ENCODE data around the gene TFAP2C.
"Not testable (repeated sequence)": the region's sequence is repeated elsewhere in the genome, so short reads cannot be mapped to it uniquely, and the experiment has no call there.

The TFAP2C gene

DNA sequence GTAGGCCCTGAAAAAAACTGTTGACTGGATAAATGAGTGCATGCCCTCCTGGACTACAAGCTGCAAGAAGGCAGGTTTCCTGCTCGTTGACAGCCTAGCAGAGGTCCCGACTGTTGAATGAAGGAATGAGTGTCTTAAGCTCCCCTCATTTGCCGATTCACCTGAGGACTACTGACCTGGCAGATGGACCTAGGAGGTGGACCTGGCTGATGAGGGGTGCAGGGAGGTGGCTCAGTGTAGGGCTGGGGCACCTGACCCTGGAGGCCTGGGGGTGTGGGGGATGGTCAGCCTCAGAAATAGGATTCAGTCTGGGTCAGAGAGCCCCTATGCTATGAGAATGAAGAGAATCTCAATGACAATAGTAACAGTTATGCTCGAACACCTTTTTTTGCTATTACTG lies 11.6 kb upstream of the TFAP2C start:
- Histone ChIP-seq H3K4me3 (ENCODE audit: low read length) (no peak overlapping the region), H3K27me3 (replicated peaks; ENCODE audit: control insufficient read depth, insufficient read depth, low read length) (no peaks in the 10 kb centered on the region), H3K9me3 (ENCODE audit: control insufficient read depth, low read length) (no peaks in the 10 kb centered on the region), H3K36me3 (ENCODE audit: control insufficient read depth, insufficient read depth, low read length, severe bottlenecking) (no peaks in the 10 kb centered on the region), H3K9ac (ENCODE audit: low read length) (no peak overlapping the region), H3K4me1 (ENCODE audit: control insufficient read depth, insufficient read depth, low read length) (no peaks in the 10 kb centered on the region)
- no peak for DNase-seq (ENCODE audit: low read depth)

DNA sequence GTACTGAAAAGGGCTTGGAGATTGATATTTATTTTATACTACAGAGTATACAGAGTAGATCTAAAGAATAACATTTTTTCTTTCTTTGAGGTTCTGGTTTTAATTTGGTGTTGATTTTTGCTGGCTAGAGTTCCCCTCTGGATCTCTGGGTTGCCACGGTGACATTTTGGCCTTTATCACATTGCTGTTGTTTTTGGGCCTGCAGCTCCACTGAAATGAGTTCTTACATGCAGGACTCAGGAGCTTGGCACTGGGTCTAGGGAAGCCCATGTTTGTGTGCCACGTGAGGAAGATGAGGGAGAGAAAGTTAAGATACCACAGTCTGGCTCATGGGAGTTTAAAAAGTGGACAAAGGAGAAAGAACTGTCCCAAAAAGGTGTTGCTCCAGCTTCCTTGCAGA lies 7.4 kb upstream of the TFAP2C start:
- Histone ChIP-seq H3K4me1 (ENCODE audit: control insufficient read depth, insufficient read depth, low read length) (no peaks in the 10 kb centered on the region), H3K36me3 (ENCODE audit: control insufficient read depth, insufficient read depth, low read length, severe bottlenecking) (no peaks in the 10 kb centered on the region), H3K27me3 (replicated peaks; ENCODE audit: control insufficient read depth, insufficient read depth, low read length) (peaks cover 25% of the 10 kb centered on the region), H3K4me3 (ENCODE audit: low read length) (no peak overlapping the region), H3K9me3 (ENCODE audit: control insufficient read depth, low read length) (no peaks in the 10 kb centered on the region), H3K9ac (ENCODE audit: low read length) (no peak overlapping the region)
- peak; percentile 40 for DNase-seq (ENCODE audit: low read depth)

DNA sequence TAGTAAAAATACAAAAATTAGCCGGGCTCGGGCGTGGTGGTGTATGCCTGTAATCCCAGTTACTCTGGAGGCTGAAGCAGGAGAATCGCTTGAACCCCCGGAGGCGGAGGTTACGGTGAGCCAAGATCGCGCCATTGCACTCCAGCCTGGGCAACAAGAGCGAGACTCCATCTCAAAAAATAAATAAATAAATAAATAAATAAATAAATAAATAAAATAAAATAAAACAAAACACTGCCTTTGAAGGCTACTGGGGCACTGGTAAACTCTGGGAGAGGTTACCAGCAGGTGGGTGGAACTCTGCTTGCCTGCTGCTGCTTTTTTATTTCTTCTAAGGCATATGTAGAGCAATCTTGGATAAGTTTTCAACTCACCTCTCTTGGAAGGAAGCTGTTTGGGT lies 5.2 kb upstream of the TFAP2C start:
- H3K36me3 ChIP-seq (ENCODE audit: control insufficient read depth, insufficient read depth, low read length, severe bottlenecking); H3K9ac ChIP-seq (ENCODE audit: low read length); DNase-seq (ENCODE audit: low read depth); H3K4me3 ChIP-seq (ENCODE audit: low read length); H3K9me3 ChIP-seq (ENCODE audit: control insufficient read depth, low read length); H3K4me1 ChIP-seq (ENCODE audit: control insufficient read depth, insufficient read depth, low read length): not testable (repeated sequence)
- peaks cover 45% of the 10 kb centered on the region for H3K27me3 ChIP-seq (replicated peaks; ENCODE audit: control insufficient read depth, insufficient read depth, low read length)

- Histone ChIP-seq H3K4me3 (ENCODE audit: low read length) (no peak overlapping the region), H3K9me3 (ENCODE audit: control insufficient read depth, low read length) (no peaks in the 10 kb centered on the region)
- DNase-seq (ENCODE audit: low read depth), result no peak
These were observed 4.1 kb upstream of the TFAP2C start for GRCh38 chr20:56624786-56625681.

DNA sequence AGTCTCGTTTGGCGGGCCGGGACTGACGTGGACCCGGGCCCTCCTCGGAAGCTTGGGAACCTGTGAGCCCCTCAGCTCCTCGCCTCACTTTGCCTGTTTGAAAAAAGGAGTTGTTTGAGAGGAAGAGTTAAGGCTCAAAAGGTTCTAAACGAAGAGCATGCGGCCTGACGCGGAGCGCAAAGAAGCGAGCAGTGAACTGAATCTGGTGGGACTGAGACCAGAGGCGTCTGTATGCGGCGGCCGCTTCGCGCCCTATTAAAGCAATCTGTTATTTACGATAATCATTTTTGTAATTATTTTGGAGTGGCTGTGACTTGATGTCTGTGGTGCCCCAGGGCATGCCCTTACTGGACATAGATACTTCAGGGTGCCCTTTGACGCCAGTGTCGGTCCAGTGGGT lies 3.3 kb upstream of the TFAP2C start:
- Histone ChIP-seq H3K27me3 (replicated peaks; ENCODE audit: control insufficient read depth, insufficient read depth, low read length) (peaks cover 57% of the 10 kb centered on the region), H3K36me3 (ENCODE audit: control insufficient read depth, insufficient read depth, low read length, severe bottlenecking) (no peaks in the 10 kb centered on the region), H3K4me3 (ENCODE audit: low read length) (no peak overlapping the region), H3K9me3 (ENCODE audit: control insufficient read depth, low read length) (no peaks in the 10 kb centered on the region), H3K9ac (ENCODE audit: low read length) (no peak overlapping the region), H3K4me1 (ENCODE audit: control insufficient read depth, insufficient read depth, low read length) (peaks cover 6% of the 10 kb centered on the region)
- DNase-seq (ENCODE audit: low read depth), result no peak

More at GRCh38 chr20:56624786-56625681, 4.1 kb upstream of the TFAP2C start:
- Histone ChIP-seq H3K36me3 (ENCODE audit: control insufficient read depth, insufficient read depth, low read length, severe bottlenecking) (no peaks in the 10 kb centered on the region), H3K4me1 (ENCODE audit: control insufficient read depth, insufficient read depth, low read length) (peaks cover 6% of the 10 kb centered on the region), H3K27me3 (replicated peaks; ENCODE audit: control insufficient read depth, insufficient read depth, low read length) (peaks cover 55% of the 10 kb centered on the region), H3K9ac (ENCODE audit: low read length) (no peak overlapping the region)

GRCh38 chr20:56626367-56627121 lies 2.6 kb upstream of the TFAP2C start:
- Histone ChIP-seq H3K27me3 (replicated peaks; ENCODE audit: control insufficient read depth, insufficient read depth, low read length) (peaks cover 64% of the 10 kb centered on the region), H3K9ac (ENCODE audit: low read length) (no peak overlapping the region), H3K9me3 (ENCODE audit: control insufficient read depth, low read length) (no peaks in the 10 kb centered on the region), H3K4me3 (ENCODE audit: low read length) (no peak overlapping the region), H3K36me3 (ENCODE audit: control insufficient read depth, insufficient read depth, low read length, severe bottlenecking) (no peaks in the 10 kb centered on the region), H3K4me1 (ENCODE audit: control insufficient read depth, insufficient read depth, low read length) (peaks cover 6% of the 10 kb centered on the region)
- peak; percentile 30 for DNase-seq (ENCODE audit: low read depth)

- peaks cover 73% of the 10 kb centered on the region for H3K27me3 ChIP-seq (replicated peaks; ENCODE audit: control insufficient read depth, insufficient read depth, low read length)
- H3K4me3 ChIP-seq (ENCODE audit: low read length), result no peak overlapping the region
- no peaks in the 10 kb centered on the region for H3K36me3 ChIP-seq (ENCODE audit: control insufficient read depth, insufficient read depth, low read length, severe bottlenecking)
- no peaks in the 10 kb centered on the region for H3K9me3 ChIP-seq (ENCODE audit: control insufficient read depth, low read length)
- H3K9ac ChIP-seq (ENCODE audit: low read length), result no peak overlapping the region
- peaks cover 10% of the 10 kb centered on the region for H3K4me1 ChIP-seq (ENCODE audit: control insufficient read depth, insufficient read depth, low read length)
- no peak for DNase-seq (ENCODE audit: low read depth)
These were observed 1.7 kb upstream of the TFAP2C start for GRCh38 chr20:56627122-56628014.

GRCh38 chr20:56628015-56628872 lies 862 bp upstream of the TFAP2C start:
- no peak overlapping the region for H3K9ac ChIP-seq (ENCODE audit: low read length)
- H3K9me3 ChIP-seq (ENCODE audit: control insufficient read depth, low read length), result no peaks in the 10 kb centered on the region
- no peaks in the 10 kb centered on the region for H3K36me3 ChIP-seq (ENCODE audit: control insufficient read depth, insufficient read depth, low read length, severe bottlenecking)
- peaks cover 10% of the 10 kb centered on the region for H3K4me1 ChIP-seq (ENCODE audit: control insufficient read depth, insufficient read depth, low read length)
- DNase-seq (ENCODE audit: low read depth), result no peak
- peak overlapping the region; percentile 37 for H3K4me3 ChIP-seq (ENCODE audit: low read length)
- peaks cover 78% of the 10 kb centered on the region for H3K27me3 ChIP-seq (replicated peaks; ENCODE audit: control insufficient read depth, insufficient read depth, low read length)

GRCh38 chr20:56629464-56630085 lies 469 bp downstream of the TFAP2C start:
- peak; percentile 44 for DNase-seq (ENCODE audit: low read depth)
- H3K4me3 ChIP-seq (ENCODE audit: low read length), result no peak overlapping the region
- no peaks in the 10 kb centered on the region for H3K36me3 ChIP-seq (ENCODE audit: control insufficient read depth, insufficient read depth, low read length, severe bottlenecking)
- H3K27me3 ChIP-seq (replicated peaks; ENCODE audit: control insufficient read depth, insufficient read depth, low read length), result peaks cover 86% of the 10 kb centered on the region
- H3K9me3 ChIP-seq (ENCODE audit: control insufficient read depth, low read length), result peaks cover 2% of the 10 kb centered on the region
- peaks cover 10% of the 10 kb centered on the region for H3K4me1 ChIP-seq (ENCODE audit: control insufficient read depth, insufficient read depth, low read length)
- no peak overlapping the region for H3K9ac ChIP-seq (ENCODE audit: low read length)

DNA sequence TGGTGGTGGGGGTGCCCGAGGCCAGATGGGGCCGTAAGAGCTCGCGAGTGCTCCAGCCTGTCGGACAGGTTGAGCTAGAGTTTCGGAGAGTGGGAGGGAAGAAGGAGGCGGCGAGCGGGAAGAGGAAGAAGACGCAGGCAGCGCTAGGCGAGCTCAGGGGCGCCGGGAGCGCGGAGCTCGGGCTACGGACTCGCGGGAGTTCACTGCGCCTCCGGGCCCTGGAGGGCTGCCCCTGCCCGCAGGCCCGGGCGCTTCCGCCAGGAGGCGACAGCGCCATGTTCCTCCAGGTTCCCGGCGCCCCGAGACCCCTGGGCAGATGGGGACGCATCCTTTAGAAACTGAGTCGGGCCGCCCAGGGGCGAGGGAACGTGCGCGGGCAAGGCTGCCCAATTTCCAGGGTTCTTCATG lies 984 bp downstream of the TFAP2C start:
- Histone ChIP-seq H3K9me3 (ENCODE audit: control insufficient read depth, low read length) (peaks cover 2% of the 10 kb centered on the region), H3K9ac (ENCODE audit: low read length) (no peak overlapping the region), H3K4me3 (ENCODE audit: low read length) (no peak overlapping the region), H3K27me3 (replicated peaks; ENCODE audit: control insufficient read depth, insufficient read depth, low read length) (peaks cover 86% of the 10 kb centered on the region), H3K4me1 (ENCODE audit: control insufficient read depth, insufficient read depth, low read length) (peaks cover 10% of the 10 kb centered on the region), H3K36me3 (ENCODE audit: control insufficient read depth, insufficient read depth, low read length, severe bottlenecking) (no peaks in the 10 kb centered on the region)
- DNase-seq (ENCODE audit: low read depth), result peak; percentile 91

Measured in adipocyte (in vitro differentiated cells).